Ramos (cell line): Measurements from ENCODE around the gene USP12.

Experiments
- in situ Hi-C: fragments of 300-500 bp; cut with MboI; formaldehyde crosslinking; loops from one replicate; pipeline ENCODE4 v1.14.3; 2022; ENCODE audit warnings: low sequenced_read_pairs; ENCODE audit not compliant: unreplicated experiment

Gene USP12

DNA sequence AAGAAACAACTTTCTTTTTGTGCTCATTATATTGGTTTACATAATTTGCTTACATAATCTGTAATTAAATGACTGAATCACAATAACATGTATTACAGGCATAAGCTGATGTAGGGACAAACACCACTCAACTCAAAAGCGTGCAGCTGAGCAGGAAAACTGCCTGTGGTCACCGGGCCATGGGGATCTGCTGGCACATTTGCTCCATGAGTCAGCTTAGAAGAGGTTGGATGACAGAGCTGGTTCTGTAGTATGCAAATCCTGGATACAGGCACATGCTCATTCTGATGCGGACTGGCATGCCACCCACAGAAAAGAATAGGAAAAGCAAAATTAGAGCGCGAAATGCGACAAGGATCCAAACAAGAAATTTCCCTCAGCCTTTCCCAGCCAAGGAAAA, 128.6 kb downstream of the USP12 start:
- in situ Hi-C loops, result no loop called here

DNA sequence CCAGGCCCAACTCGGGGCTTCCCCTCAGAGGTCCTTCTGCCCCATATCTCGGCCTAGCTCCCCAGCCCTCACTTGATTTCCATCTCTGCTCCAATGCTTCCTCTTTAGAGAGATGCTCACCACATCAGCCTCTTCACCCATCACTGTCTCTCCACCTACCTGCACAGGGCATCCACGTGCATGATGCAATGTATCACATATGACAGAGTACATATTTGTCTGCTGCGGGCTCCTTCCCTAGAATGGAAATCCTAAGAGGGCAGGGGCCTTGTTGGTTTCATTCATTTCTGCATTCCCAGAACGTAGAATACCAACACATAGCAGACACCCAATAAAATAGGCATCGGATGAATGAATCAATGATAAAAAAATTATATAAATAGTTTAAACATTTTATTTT, 130.3 kb downstream of the USP12 start:
- in situ Hi-C loops, result no loop called here

DNA sequence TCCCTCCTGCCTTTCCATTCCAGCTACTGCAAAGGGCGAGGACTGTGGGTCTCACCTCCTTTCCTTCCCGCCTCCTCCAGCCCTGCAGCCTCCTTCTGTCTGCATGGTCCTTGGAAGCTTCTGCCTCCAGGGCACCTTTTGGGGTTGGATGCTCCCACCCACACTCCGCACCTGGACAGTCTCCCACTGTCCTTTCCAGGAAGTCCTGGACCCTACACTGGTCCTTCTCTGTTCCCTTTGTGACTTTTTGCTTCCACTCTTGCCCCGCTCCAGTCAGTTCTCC, 130.8 kb downstream of the USP12 start:
- in situ Hi-C loops, result no loop called here

DNA sequence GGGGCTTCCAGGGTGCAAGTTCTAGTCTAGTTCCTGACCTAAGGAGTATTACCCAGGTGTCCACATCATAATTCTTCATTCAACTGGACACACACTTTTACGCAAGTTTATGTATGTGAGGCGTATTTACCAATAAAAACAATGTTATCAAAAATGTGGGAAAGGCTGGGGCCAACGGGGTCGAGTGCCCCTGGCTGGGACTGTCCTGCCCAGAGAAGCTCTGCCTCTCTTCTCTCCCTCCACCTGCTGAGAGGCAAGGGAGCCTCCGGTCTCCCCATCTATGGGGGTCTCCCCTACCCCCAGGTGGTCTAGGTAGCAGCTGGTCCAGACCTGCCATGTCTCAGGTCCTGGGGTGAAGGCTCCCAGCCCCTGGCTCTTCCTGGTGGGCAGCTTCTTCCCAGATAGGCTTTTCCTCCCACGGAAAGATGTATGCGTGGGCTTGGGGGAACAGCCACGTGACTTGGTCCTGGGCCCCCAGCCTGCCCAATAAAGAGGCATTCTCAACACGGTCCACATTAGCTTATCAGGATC, 132.4 kb downstream of the USP12 start:
- in situ Hi-C loops, result no loop called here

DNA sequence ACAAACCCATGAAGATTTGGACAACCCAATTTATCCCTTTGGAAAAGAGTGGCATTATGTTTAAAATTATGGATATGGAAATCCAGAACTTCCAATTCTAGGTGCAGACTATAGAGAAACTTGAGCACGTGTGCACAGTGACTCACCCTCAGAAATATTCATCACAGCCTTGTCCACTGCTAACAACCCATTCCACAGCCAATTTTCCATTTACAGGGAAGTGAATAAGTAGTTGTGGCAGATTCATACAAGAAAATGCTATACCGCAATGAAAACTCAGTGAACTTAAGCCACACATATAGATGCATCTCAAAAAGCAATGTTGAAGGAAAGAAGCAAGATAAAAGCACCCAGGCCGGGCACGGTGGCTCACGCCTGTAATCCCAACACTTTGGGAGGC, 133.3 kb downstream of the USP12 start:
- in situ Hi-C loops, result no loop called here

DNA sequence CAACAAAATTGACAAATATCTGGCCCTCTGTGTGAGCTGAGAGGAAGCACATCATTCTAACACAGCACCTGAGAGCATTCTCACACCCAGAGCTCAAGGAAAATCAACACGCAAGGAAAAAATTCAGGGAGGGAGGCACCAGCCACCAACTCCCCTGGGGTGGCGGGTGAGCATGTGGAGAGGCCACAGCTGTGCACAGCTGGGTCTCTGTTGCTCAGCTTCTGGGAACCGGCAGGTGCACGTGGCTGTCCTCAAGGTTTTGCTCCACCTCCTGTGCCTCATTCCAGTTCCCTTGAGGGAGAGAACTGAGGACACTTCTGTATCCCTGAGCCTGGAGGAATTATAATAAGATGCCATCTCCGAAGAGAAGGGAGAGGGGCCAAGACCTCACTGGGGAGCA, 134.0 kb downstream of the USP12 start:
- in situ Hi-C loops, result no loop called here

DNA sequence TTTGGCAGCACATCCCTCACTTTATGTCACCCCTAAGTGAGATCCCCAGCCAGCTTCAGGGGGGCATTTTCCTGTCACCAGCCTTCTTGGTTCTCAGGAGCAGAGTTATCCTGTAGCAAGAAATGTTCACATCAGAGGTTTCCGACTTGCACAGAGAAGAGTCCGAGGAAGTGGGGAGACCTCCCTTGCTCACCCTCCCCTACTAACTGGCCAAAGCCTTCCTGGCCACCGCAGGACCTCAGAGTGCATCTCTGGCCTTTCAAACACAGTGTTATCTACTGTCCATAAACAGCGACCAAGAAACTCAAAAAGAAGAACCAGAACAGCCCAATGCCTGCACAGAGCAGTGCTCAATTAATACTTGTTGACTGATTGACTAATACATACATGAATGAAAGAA, 134.4 kb downstream of the USP12 start:
- in situ Hi-C loops, result no loop called here

DNA sequence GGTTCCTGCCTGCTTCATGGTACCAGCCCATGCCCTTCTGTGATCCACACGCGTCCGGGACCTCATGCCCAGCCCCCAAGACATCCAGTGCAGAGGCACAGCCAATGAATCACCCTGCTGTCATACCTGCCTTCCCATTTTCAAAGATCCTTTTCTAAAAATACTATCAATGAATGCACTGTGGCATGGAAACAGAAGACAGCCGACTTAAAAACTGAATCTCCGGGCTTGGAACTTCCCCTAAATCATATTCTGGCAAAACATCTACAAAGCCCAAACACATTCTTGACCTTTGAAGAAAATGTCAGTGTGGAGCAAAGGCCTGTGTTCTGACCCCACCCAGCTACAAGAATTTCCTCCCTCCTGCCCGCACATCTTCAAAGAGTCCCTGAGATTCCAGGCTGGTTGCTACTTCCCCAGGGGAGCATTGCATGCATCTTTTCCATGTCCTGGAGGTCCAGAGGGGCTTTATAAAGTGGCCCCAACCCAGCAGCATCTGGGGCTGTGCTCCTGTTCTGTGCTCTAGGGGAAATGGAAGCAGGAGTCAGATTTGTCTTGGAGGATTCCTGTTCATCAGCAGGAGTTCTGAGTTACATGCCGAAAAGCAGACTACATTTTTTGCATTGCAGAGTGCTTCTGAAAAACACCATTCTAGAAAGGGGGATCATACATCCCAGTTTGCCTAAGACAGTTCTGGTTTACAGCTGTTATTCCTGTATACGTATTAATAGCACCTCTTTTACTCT, 135.2 kb downstream of the USP12 start:
- in situ Hi-C loops, result no loop called here

DNA sequence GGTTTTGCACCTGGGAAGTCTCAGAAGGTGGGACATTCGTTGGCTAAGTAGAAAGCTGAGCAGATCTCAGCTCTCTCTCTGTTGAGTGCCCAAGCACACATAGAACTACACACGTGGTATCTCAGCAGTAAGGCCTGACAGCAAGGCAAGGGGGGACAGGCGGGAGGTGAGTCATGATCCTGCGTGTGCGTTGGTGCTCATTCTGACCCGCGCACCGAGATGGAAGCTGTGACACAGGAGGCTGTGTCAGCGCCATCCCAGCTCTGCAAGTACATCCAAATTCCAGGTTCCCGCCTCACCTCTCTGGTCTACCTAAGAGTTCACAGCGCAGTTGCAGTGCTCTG, 135.7 kb downstream of the USP12 start:
- in situ Hi-C loops, result no loop called here

DNA sequence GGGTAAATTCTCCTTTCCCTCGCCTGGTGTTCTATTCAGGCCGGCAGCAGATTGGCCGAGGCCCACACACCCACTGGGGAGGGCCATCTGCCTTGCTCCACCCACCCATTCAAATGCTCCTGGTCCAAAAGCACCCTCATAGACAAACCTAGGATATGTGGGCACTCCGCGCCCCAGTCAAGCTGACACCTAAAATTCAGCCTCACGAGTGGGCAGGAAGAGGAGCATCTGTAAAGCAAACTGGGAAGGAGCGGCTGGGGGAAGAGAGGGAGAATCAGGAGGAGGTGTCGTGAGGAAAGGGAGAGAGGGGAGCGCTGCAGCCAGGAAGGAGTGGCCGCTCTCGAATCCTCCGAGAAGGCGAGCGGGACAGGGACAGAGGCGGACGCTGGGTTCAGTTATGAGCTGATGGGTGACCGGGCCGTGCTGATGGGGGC, 136.9 kb downstream of the USP12 start:
- in situ Hi-C loops, result no loop called here

DNA sequence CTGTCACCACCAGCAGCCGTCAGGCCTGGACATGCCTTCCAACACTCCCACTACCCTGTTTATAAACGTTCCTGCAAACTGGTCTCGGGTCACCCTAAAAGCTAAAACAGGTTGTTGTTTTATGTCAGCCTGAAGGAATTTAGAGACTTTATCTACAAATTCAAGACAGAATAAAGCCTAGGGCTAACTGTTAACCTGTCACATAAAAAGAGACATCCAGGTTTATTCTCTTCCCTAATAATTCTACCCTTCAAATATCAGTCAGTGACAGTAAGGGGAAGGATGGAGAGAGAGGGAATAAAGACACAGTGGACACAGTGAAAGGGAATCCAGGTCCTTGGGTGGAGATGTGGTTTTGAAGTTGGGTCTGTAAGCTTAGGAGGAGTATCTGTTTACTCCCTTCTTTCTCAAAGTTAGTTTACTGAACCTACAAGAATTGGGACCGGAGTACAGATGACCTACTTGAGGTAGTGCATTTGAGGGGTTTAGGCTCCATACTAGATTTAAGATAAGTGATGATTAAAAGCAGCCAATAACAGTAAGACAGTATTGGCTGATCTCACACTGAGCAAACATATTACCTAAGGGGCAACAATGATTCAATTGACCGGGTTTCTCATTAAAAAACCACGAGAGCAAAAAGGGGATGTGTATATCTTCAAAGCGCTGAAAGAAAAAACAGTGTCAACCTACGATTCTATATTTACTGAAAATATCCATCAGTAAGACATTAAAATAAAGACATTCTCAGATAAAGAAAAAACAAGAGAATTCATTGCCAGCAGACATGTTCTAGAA, 142.7 kb downstream of the USP12 start:
- in situ Hi-C loops, result no loop called here

DNA sequence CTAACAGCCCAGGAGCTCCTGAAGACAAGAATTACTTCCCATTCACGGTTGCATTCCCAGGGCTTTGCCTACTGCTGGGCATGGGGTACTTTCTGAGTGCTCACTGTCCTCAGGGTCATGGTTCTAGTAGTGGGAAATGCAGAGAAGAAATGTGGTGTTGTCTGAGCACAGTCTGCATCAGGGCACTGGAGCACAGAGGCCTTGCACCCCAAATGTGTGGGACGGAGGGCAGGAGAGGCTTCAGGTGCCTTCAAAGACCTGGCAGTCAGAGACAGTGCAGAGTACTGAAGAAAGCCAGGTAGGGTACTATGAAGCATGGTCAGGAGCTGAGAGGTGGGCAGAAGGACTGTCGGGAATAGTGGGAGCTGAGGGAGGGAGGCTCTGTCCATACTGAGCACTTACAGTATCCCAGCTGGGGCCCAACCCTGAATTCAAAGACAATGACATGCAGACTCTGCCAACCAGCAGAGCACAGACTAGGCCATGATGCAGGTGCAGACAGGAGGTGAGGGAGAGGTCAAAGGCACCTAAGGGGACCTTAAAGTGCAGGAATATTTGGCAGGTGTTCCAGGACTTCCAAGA, 144.4 kb downstream of the USP12 start:
- in situ Hi-C loops, result no loop called here

DNA sequence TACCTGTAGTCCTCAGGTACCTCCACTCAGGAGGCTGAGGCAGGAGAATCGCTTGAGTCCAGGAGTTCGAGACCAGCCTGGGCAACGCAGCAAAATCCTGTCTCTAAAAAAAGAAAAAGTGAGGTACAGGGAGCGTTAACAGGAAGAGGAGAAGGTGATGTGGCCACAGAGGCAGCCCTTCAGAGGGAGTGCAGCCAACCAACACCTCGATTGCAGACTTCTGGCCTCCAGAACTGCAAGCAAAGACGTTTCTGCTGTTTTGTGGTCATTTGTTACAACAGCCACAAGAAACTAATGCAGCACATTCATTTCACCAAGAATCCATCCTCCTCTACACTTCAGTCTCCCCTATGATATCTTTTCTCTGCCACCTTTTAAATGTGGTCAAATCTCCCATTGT, 145.2 kb downstream of the USP12 start:
- in situ Hi-C loops, result no loop called here

DNA sequence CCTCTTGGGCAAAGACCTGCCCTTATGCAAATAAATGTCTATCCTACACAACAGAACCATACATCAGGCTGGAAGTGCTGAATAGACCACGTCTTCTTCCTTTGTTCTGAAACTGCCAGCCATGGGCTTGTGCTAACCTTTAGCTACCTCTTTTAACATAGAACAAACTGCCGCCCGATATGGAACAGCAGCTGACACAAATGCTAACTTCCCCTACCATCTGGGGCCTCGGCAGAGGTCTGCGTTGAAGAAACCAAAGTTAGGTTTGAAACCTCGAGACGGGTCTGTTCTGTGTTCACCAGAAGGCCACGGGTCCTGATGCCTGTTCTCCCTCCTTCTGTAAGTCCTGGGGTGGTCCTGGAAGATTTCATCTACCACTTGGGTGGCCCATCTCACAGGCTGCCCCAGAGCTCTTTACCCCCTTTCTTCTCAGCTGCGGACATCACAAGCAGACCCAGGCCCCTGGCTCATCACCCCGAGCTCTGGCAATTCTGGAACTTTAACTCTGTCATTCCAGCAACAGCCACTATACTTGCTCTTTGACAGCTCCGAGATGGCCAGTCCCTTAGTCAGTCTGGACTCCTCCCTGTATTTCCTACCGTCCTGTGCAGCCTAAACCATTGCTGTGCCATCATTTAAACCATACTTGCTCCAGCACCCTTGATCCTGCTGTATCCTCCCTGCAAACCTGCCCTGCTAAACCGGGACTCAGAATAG, 146.7 kb downstream of the USP12 start:
- in situ Hi-C loops, result no loop called here

DNA sequence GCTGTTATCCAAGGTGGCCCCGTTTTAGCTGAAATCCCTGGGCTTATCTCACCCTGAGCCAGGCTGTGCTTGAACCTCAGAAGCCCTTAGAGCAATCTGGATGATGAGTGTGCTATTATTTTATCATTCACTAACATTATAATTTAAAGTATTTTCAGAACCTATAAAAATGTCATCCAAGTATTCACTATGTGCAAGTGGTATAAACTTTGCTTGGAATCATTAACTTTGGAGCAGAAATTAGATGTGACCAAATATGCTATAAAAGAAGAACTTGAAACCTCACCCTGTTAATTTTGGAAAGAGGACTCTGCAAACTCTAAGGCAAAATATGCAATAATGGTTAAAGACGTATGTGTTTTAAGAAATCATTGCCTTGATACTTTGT, 147.5 kb downstream of the USP12 start:
- in situ Hi-C loops, result no loop called here

DNA sequence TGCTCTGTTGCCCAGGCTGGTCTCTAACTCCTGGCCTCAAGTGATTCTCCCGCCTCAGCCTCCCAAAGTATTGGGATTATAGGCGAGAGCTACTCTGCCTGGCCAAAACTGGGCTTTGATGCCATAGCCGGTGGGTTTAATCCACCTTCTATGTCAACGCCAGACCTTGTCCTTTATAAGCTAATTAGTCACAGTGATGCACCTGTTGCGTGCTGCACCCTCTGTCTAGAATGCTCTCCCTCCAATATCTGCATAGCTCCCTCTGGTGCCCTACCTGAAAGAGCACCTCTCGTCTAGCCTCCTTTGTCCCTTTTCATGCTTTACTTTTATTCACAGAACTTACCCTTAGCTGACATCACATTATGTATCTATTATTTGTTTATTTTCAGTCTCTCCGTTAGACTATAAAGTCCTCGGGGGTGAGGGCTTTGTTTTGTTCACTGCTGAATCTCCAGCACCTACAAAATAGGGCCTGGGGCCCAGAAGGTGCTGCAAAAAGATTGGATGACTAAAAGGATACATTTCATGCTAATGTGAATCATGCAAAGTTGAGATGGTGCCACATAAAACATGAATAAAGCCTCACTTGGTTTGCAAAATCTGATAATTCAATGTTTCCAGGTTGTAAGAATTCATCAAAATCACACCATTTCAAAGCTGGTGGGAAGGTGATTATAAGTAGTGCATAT, 148.1 kb downstream of the USP12 start:
- in situ Hi-C loops, result no loop called here

DNA sequence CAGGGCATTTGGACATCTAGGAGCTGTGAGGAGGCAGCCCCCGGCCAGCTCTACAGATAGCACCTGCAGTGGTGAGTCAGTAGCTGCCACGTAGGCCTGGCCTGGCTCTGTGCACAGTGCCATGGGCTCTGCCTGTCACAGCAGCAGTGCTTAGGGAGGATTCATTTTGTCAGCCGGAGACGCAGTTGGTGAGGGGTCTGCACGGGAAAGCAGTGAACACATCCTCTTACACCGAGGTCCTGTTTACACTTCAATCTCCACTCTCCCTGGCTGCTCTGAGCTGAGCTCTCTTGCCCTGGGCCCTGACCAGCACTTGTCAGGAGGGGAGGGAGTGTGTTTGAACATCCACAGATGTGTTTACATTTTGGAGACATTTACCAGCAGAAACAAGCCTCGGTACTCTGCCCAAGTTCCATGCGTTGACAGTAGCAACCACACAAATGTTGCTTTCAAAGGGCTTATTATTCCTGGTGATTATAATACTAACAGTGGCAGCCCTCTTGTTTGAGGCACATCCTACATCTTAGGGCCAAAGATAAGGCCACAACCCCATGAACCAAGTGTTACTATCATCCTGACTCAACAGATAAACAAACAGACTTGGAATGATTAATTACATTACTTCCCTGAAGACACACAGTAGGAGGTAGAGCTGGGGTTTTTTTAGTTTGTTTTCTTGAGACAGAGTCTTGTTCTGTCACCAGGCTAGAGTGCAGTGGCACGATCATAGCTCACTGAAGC, 148.9 kb downstream of the USP12 start:
- in situ Hi-C loops, result no loop called here

DNA sequence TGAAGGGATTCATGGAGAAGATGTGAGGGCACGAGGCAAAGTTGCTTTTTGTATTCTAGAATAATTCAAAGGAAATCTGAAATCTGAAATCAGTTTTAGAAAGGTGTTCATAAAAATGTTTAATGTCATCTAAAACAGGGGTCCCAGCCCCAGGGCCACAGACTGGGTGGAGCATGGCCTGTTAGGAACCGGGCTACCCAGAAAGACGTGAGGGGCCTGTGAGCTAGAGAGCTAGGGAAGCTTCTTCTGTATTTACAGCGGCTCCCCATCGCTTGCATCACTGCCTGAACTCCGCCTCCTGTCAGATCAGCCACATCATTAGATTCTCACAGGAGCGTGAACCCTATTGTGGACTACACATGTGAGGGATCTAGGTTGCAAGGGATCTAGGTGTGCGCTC, 151.2 kb downstream of the USP12 start:
- in situ Hi-C loops, result no loop called here

DNA sequence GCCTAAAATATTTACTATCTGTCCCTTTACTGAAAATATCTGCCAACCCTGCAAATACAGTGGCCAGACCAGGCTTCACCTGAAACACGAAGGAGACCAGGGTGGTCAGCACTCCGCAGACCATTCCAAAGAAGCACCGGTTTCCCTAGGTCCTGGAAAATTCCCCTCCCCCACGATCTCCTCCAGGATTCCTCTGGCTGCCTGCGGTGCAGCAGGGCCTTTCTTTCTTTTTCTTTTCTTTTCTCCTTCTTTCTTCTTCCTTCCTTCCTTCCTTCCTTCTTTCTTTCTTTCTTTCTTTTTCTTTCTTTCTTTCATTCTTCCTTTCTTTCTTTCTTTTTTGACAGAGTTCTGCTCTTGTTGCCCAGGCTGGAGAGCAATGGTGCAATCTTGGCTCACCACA, 152.7 kb downstream of the USP12 start:
- in situ Hi-C loops, result no loop called here
